NCI-H1417 (cell line): ENCODE results near the gene KDM2A.

ENCODE experiments used
- DNase-seq, 3 experiments: peaks; one replicate each; lab custom pipeline; 2025; lab: John Stamatoyannopoulos, UW

The KDM2A gene

DNA sequence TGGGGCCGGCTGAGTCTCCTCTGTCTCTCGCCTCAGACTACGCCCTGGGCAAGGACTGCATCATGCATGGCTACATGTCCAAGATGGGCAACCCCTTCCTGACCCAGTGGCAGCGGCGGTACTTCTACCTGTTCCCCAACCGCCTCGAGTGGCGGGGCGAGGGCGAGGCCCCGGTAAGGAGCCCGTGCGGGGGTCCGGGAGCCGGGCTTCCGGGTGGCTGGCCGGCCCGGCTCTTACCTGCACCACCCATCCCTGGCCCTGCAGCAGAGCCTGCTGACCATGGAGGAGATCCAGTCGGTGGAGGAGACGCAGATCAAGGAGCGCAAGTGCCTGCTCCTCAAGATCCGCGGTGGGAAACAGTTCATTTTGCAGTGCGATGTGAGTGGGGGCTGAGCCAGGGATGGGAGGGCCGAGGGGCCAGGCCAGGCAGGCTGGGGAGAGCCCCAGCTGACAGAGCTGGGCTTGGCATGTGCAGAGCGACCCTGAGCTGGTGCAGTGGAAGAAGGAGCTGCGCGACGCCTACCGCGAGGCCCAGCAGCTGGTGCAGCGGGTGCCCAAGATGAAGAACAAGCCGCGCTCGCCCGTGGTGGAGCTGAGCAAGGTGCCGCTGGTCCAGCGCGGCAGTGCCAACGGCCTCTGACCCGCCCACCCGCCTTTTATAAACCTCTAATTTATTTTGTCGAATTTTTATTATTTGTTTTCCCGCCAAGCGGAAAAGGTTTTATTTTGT lies 165.9 kb downstream of the KDM2A start:
- no peak for DNase-seq

DNA sequence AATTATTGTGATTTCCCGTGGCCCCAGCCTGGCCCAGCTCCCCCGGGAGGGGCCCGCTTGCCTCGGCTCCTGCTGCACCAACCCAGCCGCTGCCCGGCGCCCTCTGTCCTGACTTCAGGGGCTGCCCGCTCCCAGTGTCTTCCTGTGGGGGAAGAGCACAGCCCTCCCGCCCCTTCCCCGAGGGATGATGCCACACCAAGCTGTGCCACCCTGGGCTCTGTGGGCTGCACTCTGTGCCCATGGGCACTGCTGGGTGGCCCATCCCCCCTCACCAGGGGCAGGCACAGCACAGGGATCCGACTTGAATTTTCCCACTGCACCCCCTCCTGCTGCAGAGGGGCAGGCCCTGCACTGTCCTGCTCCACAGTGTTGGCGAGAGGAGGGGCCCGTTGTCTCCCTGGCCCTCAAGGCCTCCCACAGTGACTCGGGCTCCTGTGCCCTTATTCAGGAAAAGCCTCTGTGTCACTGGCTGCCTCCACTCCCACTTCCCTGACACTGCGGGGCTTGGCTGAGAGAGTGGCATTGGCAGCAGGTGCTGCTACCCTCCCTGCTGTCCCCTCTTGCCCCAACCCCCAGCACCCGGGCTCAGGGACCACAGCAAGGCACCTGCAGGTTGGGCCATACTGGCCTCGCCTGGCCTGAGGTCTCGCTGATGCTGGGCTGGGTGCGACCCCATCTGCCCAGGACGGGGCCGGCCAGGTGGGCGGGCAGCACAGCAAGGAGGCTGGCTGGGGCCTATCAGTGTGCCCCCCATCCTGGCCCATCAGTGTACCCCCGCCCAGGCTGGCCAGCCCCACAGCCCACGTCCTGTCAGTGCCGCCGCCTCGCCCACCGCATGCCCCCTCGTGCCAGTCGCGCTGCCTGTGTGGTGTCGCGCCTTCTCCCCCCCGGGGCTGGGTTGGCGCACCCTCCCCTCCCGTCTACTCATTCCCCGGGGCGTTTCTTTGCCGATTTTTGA lies 166.8 kb downstream of the KDM2A start:
- no peak for DNase-seq

DNA sequence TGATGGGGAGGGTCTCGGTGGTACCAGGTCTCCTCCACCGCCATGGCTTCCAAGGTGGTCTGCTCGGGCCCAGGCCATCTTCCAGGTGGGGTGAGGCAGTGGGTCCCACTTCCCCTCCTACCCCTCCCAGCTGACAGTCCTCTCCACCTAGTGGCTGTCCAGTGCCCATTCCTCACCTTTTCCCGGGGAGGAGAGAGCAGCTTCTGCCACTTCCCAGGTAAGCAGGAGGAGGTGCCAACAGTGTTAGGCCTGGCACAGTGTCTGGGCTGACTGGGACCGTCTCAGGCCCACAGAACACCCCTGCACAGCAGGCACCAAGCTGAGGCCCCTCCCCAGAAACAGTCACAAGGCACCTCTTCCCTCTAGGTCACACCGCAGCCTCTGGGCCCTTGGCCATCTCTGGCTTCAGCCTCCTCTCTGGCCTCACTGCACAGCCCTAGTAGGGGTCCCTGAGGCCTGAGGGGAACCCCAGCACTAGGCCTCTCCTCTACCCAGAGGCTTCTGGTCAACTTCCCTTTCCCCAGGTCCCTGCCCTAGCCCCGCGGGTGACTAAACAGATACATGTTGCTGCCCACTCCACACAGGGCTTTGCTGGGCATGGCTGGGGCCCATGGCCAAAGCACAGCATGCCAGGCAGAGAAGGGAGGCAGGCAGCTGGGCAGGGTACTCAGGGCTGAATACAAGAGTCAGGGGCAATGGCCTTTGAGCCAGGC lies 167.7 kb downstream of the KDM2A start:
- DNase-seq: no peak

DNA sequence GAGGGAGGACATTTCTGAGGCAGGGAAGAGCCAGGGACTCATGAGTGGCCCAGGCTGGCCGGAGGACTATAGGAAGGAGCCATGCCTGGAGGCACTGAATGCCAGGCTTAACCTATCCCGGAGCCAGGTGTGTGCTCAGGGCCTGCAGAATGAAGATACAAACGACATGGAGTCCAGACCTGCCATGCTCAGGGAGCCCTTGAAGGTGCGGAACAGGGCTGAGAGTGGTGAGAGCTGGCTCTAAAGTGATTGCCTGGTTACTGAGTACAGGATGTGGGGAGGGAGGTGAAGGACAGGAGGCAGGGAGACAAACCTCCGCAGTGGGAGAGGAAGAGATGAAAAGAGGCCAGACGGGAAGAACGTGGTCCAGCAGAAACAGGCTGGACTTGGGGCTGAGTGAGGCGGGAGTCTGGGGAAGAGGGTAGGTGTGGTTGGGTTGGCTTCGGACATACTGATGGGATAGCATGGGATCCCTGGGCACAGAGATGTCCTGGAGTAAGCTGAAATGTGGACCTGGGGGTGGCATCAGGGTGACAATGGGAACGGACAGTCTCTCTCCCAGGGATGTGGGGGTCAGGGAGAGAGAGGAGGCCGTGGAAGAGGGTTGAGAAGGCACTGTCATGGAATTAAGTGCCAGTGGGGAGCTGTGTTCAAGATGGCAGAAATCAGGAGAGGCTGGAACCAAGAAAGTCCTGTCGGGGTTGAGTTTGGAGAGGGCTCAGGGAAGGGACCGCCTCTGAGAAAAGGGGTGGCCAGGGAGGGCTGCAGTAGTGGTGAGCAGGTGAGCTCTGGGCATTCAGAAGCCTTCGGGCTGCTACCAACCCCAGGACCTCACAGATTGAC lies 168.5 kb downstream of the KDM2A start:
- no peak for DNase-seq

DNA sequence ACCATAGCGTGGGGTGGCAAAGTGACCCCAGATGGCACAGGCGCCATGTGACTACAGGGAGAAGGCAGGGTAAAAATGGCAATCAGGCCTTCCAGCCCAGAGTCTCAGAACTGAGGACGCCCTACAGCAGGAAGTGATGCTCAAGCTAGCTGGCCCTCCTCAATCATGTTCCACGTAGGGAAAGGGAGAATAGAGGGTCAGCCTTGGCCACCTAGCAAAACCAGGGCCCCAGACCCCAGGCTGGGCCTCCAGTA lies 169.1 kb downstream of the KDM2A start:
- DNase-seq: no peak

DNA sequence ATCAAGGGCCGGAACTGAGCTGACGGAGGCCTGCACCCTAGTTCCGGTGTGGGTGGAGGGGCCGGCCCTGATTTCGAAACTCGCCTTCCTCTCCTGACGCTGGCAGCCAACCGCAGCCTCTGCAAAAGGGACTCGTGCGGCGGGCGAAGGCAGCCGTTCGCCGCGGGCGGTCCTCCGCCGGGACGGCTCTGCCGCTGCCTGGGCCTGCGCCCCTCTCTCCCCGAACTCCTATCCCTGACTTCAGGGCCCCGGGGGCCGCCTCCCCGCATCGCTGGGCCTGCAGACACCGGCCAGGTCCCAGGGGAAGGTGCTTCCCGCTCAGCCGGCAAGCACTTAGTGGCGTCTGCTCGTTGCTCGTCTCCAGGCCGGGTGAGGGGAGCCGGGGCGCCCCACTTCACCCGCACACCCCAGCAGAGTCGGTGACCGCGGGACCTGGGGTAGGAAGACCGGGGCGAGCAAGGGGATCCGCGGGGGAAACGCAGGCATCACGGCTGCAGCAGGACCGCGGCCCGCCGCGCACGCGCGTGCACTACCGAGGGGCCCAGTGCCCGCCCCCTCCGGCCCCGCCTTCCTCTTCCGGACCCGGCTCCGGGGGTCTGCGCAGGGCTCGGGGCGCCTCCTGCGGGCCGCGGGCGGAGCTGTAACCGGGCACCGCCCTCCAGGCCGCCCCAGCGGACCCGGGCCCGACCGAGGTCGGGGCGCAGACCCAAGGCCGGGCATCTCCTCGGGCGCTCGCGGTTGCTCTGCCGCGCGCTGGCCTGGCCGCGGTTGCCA lies 169.6 kb downstream of the KDM2A start:
- peak; percentile 86 to 94 (median 92) for DNase-seq

DNA sequence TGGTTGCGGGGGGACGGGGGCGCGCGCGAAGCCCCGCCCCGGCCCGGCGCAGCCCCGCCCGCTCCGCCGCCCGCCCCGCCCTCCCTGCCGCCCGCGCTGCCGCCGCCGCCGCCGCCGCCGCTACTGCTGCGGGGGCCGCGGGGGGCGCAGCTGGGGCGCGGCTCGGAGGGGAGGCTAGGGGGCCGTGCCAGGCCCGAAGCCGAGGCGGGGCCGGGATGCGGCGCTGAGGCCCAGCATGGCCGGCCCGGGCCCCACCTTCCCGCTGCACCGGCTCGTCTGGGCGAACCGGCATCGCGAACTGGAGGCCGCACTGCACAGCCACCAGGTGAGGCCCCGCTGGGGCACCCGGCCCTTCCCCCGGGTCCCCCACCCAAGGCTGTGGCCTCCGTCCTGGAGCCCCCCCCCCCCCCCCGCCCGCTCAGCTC lies 170.2 kb downstream of the KDM2A start, which contains the start of gene ANKRD13D:
Gene ANKRD13D, plus strand, starts transcription at position 78 of the 425 bp plus-strand sequence. Its CDS starts 158 bp downstream, at position 236.
- peak in 2 of 3 experiments; percentile 76 to 86 for DNase-seq

DNA sequence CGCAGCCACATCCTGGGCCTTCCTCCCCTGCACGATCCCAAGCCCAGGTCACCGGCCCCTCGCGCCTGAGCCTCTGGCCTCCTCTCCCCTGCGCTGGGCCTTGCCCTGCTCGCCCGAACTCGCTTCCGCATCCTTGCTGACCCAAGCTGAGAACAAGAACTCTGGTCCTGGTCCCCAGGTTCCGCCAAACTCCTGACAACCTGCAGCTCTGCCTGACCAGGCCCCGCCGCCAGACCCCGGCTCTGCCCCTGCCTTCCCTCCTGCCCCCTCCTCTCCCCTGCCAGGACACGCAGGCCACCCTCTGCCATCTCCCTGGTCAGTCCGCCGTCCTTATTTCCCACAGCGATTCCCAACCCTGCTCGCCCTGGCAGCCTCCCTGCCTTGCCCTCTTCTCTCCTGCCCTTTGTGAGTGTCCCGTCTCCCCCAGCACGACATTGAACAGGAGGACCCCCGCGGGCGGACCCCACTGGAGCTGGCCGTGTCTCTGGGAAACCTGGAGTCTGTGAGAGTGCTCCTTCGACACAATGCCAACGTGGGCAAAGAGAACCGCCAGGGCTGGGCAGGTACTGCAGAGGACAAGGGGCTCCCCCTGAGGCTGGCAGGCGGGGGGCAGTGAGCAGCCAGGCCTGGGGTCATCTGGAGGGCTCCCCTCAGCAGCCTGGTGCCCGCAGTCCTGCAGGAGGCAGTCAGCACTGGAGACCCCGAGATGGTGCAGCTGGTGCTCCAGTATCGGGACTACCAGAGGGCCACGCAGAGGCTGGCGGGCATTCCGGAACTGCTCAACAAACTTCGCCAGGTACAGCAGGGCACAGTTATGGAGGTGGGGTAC lies 170.8 kb downstream of the KDM2A start:
- no peak for DNase-seq

DNA sequence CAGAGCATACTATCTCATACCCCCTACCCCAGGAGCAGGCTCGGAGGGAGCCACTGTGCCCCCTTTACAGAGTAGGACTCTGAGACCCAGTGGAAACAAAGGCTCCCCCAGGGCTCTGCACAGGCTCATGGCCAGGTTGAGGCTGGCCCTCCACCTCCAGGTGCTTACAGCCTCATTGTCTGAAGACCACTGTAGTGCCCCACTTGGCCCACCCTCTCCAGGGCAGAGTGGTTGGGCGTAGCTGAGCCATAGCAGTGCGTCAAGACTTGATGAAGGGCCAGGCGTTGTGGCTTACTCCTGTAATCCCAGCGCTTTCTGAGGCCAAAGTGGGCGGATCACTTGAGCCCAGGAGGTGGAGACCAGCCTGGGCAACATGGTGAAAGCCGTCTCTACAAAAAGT lies 171.7 kb downstream of the KDM2A start:
- no peak for DNase-seq

DNA sequence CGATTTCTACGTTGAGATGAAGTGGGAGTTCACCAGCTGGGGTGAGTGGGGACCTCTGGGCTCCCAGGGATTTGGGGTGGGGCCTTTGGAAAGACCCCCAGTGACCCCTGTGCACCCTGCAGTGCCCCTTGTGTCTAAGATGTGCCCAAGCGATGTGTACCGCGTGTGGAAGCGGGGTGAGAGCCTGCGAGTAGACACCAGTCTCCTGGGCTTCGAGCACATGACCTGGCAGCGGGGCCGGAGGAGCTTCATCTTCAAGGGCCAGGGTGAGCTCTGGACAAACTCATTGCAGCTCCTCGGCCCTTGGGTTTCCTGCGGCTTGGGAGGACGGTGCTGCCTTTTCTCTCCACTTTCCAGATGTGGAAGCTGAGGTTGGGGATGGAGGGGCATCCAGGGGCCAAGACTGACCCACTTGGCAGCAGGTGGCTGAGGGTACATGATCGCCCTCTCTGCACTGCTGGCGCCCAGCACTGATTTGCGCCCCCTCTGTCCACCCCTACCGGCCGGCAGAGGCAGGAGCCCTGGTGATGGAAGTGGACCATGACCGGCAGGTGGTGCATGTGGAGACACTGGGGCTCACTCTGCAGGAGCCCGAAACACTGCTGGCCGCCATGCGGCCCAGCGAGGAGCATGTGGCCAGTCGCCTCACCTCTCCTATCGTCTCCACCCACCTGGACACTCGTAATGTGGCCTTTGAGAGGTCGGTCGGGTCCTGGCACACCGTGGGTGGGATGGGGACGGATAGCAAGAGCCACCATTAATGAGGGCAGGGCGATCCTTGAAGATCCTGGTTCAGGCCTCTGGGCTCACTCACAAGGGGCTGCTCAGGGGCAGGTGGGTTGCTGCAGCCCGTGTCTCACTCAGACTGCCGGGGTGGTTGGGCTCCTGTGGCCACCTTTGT lies 172.7 kb downstream of the KDM2A start:
- no peak for DNase-seq

DNA sequence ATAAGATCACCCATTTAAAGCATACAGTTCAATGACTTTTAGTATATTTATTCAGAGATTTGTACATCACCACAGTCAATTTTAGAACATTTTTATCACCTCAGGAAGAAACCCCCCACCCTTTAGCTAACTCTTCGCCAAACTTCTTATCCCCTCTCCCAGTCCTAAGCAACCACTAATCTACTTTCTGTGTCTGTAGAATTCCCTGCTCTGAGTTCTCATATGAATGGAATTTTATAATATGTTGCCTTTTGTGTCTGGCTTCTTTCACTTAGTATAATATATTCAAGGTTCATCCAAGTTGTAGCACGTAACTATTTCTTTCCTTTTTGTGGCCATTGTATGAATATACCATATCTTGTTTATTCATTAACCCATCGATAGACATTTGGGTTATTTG lies 173.6 kb downstream of the KDM2A start:
- DNase-seq: no peak

DNA sequence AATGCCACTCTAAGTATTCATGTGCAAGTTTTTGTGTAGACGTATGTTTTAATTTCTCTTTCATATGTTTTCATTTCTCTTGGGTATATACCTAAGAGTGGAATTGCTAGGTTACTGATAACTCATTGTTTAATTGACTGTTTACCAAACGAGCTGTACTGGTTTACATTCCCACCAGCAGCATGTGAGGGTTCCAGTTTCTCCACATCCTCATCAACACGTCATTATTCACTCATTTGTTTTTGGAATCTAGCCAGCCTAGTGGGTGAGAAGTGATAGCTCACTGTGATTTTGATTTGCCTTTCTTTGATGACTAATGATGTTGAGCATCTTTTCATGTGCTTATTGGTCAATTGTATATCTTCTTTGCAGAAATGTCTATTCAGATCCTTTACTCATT lies 174.0 kb downstream of the KDM2A start:
- peak in 1 of 3 experiments; percentile 23 for DNase-seq

DNA sequence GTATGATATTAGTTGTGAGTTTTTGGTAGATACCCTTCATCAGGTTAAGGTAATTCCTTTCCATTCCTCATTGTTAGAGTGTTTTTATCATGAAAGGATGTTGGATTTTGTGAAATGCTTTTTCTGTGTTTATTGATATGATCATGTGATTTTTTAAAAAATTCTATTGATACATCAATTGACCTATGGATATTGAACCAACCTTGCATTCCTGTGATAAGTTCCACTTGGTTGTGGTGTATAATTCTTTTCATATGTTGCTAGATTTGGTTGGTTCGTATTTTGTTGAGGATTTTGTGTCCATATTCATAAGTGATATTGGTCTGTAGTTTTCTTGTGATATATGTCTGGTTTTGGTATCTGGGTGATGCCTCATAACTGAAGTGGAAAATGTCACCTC lies 176.8 kb downstream of the KDM2A start:
- DNase-seq: peak in 2 of 3 experiments; percentile 20 to 41

DNA sequence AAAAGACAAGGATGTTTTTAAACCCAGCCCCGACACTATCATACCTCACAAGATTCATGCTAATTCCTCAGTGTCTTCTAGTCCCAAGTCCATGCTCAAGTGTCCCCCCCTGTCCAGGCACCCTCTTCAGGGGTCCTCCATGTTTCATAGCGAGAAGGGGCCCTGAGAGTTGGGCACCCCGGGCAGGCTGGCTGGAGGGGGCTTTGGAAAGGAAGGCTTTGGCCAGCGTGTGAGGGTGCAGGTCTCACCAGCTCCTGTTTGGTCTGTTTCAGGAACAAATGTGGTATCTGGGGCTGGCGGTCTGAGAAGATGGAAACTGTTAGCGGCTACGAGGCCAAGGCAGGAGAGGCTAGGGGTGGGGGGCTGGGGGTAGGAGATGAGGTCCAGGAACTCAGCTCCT lies 179.7 kb downstream of the KDM2A start:
- no peak for DNase-seq

DNA sequence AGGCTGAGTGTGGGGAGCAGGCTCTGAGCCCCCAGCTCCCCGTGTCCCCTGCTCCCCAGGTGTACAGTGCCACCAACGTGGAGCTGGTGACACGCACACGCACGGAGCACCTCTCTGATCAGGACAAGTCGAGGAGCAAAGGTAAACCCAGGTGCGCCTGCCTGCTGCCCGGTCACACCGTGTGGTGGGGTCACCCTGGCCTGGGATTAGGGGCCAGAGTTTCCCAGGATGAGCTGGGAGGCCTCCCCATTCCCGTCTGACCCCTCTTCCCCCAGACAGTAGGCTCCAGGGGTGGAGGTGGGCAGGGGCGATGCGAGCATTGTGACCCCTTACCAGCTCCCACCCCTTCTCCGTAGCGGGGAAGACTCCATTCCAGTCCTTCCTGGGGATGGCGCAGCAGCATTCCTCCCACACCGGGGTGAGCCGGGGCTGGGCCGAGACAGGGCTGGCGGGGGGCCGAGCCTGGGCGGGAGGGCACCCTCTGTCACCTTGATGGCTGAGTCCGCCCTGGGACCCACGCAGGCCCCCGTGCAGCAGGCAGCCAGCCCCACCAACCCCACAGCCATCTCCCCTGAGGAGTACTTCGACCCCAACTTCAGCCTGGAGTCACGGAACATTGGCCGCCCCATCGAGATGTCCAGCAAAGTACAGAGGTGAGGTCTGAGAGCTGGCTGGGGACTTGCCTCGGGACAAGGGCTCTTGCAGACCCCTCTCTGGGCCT lies 180.6 kb downstream of the KDM2A start:
- DNase-seq: no peak

DNA sequence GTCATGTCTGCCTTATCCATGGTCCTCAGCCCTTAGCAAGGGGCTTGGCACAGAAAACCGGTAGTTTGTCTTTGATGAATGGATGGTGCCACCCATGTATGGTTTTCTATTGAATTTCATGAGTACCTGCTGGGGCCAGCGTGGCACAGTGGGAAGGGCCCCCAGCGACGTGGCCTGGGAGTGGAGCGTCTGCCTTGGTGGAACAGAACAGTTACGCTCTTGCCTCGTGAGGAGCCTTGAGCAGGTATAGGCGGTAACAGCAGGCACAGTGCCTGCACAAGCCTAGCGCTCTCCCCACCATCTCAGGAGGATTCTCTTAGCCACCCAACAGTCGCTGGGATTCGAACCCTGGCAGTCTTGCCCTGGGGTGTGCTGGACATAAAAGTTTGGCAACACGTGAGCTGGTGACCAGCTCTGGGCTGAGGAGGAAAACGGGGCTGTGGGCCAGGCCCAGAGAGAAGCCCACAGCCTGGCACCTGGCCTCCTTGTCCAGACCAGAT lies 181.2 kb downstream of the KDM2A start:
- DNase-seq: no peak

DNA sequence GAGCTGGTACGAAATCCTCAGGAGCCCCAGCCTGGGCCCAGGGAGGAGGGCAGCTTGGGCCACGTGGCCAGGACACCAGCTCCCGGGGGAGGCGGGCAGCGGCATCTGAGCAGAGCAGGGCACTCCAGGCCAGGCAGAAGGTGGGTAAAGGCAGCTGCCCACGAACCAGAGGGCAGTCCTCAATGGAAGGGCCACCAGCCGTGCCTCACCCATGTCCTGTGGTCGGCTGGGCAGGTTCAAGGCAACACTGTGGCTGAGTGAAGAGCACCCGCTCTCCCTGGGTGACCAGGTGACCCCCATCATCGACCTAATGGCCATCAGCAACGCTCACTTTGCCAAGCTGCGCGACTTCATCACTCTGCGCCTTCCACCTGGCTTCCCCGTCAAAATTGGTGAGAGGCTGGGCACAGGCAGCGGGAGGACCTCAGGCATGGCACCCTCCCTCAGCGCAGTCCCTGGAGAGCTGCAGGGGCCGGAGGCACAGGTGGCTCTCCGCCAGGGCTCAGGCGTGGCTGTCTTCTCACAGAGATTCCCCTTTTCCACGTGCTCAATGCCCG lies 181.8 kb downstream of the KDM2A start:
- DNase-seq: no peak
